HG03439 (cell line): ENCODE data around the gene ZNF331.
"Not testable (repeated sequence)": the region's sequence is repeated elsewhere in the genome, so short reads cannot be mapped to it uniquely, and the experiment has no call there.

Source experiments
- ATAC-seq: cut with Tn5 transposase; IDR thresholded peaks from one replicate; pipeline ENCODE4 v1.9.1; 2021; ENCODE audit warnings: mild to moderate bottlenecking, moderate library complexity; ENCODE audit not compliant: unreplicated experiment

Gene ZNF331

DNA sequence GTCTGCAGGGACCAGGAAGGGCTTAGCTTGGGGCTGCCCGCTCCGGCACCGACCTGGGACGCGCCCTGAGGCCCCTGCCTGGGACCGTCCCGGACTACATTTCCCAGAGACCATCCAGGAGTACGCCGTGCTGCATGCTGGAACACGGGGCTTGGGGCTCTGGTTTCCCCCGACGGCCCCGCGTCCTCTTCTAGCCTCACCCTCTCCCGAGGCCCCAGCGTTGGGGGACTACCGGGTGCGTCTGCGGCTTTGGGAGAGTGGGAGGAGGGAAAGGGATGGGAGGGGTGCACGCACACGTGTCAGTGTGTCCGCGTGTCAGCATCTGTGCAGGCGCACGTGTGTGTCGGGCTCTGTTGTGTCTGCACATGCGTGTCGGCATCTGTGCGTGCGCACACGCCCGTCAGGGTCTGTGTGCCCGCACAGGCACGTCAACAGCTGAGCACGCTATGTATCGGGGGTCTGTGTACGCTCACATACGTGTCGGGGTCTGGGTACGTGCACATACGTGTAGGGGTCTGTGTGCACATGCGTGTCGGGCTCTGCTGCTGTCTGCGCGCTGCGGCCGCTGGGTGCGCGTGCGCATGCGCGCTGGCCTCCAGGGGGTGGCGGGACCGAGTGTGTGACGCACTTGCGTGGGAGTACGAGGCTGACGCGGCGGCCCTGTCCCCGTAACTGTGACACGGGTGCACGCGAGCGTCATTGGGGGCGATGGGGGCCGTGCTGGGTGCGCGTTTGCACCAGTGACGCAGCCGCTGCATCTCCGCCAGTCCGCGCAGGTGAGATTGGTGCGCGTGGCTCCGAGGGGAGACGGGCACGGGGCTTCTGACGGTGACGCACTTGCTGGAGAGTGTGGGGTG is at the start of gene ZNF331:
Gene ZNF331, plus strand, starts transcription at position 625 of the 857 bp plus-strand sequence. CDS start 31,232 bp downstream, outside the sequence.
- peak; percentile 68 for ATAC-seq

DNA sequence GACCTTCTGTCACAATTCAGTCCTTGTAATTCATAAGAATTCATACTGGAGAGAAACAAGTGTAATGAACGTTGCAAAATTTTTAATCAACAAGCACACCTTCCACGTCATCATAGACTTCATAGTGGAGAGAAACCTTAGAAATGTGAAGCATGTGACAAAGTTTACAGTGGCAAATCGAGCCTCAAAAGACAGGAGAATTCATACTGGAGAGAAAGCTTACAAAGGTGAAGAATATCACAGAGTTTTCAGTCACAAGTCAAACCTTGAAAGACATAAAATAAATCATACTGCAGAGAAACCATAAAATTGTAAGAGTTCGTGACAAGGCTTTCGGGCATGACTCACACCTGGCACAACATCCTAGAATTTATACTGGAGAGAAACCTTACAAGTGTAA is 45.8 kb upstream of the ZNF331 start:
- no peak for ATAC-seq

DNA sequence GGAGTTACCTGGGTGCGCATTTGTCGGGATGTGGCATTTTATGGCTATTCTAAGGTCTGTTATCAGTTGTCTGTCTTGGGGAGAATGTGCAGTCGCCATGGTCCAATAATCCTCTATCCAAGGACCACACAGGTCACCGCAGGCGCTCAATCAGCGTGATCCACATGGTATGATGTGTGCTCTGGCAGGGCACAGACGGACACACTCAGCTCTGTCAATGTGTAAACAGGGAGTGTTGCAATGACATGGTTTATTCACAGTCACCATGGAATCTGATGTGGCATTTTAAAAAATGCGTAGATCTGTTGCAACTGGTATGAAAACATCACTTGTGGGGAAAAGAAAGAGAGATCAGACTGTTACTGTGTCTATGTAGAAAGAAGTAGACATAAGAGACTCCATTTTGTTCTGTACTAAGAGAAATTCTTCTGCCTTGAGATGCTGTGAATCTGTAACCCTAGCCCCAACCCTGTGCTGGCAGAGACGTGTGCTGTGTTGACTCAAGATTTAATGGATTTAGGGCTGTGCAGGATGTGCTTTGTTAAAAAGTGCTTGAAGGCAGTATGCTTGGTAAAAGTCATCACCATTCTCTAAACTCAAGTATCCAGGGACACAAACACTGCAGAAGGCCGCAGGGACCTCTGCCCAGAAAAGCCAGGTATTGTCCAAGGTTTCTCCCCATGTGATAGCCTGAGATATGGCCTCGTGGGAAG is 40.5 kb upstream of the ZNF331 start:
- ATAC-seq, result not testable (repeated sequence)

DNA sequence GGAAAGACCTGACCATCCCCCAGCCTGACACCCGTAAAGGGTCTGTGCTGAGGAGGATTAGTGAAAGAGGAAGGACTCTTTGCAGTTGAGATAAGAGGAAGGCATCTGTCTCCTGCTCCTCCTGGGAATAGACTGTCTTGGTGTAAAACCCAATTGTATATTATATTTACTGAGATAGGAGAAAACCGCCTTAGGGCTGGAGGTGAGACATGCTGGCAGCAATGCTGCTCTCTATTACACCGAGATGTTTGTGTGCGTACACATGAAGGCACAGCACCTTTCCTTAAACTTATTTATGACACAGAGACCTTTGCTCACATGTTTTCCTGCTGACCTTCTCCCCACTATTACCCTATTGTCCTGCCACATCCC is 39.9 kb upstream of the ZNF331 start:
- not testable (repeated sequence) for ATAC-seq

DNA sequence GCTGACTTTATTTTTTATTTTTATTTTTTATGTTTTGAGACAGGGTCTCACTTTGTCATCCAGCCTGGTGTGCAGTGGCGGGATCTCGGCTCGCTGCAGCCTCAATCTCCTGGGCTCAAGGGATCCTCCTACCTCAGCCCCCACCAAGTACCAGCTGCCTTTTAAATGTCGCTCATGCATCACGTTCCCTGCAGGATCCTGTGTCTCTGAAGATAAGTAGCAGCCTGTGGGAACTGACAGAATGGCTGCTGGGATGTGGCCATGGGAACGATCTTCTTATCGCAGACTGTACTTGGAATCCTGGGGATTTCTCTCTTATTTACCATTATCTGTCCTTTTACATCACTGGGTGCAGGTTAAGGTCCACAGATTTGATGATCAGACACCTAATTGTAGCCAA is 34.8 kb upstream of the ZNF331 start:
- ATAC-seq, result not testable (repeated sequence)

GRCh38 chr19:53503671-53504364 is 34.1 kb upstream of the ZNF331 start:
- ATAC-seq, result not testable (repeated sequence)

- not testable (repeated sequence) for ATAC-seq
Measured at GRCh38 chr19:53504365-53504703, 33.6 kb upstream of the ZNF331 start.

DNA sequence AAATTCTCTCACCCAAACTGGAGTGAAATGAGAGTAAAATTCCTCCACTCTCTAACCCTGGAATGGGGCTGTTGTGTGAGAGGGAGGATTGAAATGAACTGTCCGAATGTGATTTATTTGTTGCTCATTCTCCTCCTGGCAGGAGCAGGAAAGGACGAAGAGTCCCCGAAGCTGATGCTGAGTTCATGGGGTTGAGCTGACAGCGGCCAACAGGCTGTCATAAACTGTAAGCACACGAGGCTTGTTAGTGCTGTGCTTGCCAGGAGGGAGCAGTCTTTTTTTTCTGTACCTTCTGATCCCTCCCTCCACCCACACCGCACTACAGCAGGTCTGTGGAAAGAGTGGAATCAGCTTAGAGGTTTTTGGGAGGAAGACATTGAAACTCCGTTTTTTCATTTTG is 33.1 kb upstream of the ZNF331 start:
- no peak for ATAC-seq

- ATAC-seq, result no peak
Measured at GRCh38 chr19:53506728-53507127, 31.2 kb upstream of the ZNF331 start.

DNA sequence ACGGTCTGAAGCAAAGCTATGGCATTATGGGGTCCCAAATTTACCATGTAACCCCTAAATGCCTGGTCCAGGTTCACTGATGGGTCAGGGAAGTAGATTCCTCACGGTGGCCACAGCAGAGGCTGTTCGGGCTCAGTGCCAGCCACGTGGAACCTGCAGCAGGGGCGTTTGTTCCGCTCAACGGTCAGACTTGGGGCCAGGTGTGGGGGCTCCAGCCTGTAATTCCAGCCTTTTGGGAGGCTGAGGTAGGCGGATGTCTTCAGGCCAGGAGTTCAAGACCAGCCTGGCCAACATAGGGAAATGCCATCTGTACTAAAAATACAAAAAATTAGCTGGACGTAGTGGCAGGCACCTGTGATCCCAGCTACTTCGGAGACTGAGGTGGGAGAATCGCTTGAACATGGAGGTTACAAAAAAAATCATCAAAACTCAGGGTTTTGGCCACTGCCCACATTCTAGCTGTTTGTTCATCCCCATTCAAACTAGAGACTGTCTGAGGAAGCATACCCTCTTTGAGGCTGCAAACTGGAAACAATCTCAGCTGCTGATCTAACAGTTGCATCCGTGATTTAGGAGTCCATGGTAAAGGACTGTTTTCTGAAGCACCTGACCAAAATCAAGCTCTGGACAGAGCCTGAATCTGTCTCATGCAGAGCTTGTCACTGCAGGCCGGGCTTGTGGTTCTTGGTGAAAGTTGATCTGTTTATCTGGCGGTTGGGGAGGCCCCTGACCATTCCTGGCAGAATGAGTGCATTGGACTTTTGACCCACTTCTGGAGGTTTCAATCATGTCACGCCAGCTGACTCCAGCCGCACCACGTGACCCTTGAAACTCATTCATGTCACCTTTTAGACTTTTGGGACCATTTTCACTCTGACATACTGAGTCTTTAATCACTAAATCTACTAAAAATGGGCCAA is 30.2 kb upstream of the ZNF331 start:
- ATAC-seq, result no peak

GRCh38 chr19:53509443-53509842 is 28.5 kb upstream of the ZNF331 start:
- ATAC-seq, result no peak

GRCh38 chr19:53509845-53510244 is 28.1 kb upstream of the ZNF331 start:
- ATAC-seq, result no peak

- no peak for ATAC-seq
Measured at GRCh38 chr19:53511357-53511756, 26.6 kb upstream of the ZNF331 start.

GRCh38 chr19:53511933-53512374 is 26.0 kb upstream of the ZNF331 start:
- ATAC-seq, result no peak

- not testable (repeated sequence) for ATAC-seq
Measured at GRCh38 chr19:53515047-53515446, 22.9 kb upstream of the ZNF331 start.

DNA sequence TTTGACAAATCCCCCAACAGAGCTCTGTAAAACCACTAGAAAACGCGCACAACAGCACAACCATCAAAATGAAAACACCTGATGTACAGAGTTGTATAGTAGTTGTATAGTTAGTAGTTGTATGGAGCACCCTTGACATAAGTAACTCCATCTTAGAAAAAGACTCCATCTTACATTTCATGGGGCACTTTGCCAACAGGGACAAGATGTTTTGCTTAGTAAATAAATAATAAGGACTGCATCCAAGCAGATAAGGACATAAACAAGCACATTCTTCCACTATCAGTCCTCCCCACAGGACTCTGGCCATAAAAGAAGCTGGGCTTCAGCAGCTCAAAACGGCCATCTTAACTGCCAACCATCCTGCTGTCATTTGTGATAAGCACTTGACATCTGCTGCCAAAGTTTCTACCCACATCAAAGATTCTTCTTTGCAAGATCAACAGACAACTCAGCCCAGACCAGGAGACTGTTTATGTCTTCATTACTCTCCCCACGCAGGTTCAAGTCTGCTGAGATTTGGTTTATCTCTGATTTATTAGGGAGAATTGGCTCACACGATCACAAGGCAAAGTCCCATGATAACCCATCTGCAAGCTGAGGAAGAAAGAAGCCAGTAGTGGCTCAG is 20.7 kb upstream of the ZNF331 start:
- no peak for ATAC-seq

- ATAC-seq, result no peak
Measured at GRCh38 chr19:53518121-53518520, 19.8 kb upstream of the ZNF331 start.

- no peak for ATAC-seq
Measured at GRCh38 chr19:53518716-53519115, 19.2 kb upstream of the ZNF331 start.

- no peak for ATAC-seq
Measured at GRCh38 chr19:53519446-53519845, 18.5 kb upstream of the ZNF331 start.

GRCh38 chr19:53520163-53520546 is 17.8 kb upstream of the ZNF331 start:
- ATAC-seq, result no peak
